Stimulated activated CD4-positive, alpha-beta T cell treated with anti-CD3 and anti-CD28 coated beads, TNF-alpha, amount 100 ng/mL, for 48 hours (primary cell): ENCODE measurements around the gene MIPOL1.
"Not testable (repeated sequence)": the region's sequence is repeated elsewhere in the genome, so short reads cannot be mapped to it uniquely, and the experiment has no call there.

Experiments used
- DNase-seq, 3 donors: peaks; one replicate each; pipeline ENCODE4 v3.0.0-alpha.2; 2020; ENCODE audit warnings: low read depth in 3 of 3

MIPOL1 gene

GRCh38 chr14:37187294-37187693 lies 10.4 kb upstream of the MIPOL1 start:
- DNase-seq: no peak

- DNase-seq: not testable (repeated sequence)
Observed at GRCh38 chr14:37187840-37188577, 9.7 kb upstream of the MIPOL1 start.

- not testable (repeated sequence) for DNase-seq
Observed at GRCh38 chr14:37189733-37190132, 8.0 kb upstream of the MIPOL1 start.

GRCh38 chr14:37194698-37195097 lies 3.0 kb upstream of the MIPOL1 start:
- no peak for DNase-seq

- no peak for DNase-seq
Observed at GRCh38 chr14:37195327-37195726, 2.4 kb upstream of the MIPOL1 start.

- no peak for DNase-seq
Observed at GRCh38 chr14:37196604-37197420, 925 bp upstream of the MIPOL1 start.

GRCh38 chr14:37198273-37198598 lies 499 bp downstream of the MIPOL1 start:
- no peak for DNase-seq

- DNase-seq: no peak
Observed at GRCh38 chr14:37198907-37199306, 1.2 kb downstream of the MIPOL1 start.

GRCh38 chr14:37201724-37202123 lies 4.0 kb downstream of the MIPOL1 start:
- no peak for DNase-seq

GRCh38 chr14:37202265-37202664 lies 4.5 kb downstream of the MIPOL1 start:
- no peak for DNase-seq

- no peak for DNase-seq
Observed at GRCh38 chr14:37202812-37203211, 5.1 kb downstream of the MIPOL1 start.

GRCh38 chr14:37203423-37203822 lies 5.7 kb downstream of the MIPOL1 start:
- no peak for DNase-seq

GRCh38 chr14:37205623-37206605 lies 8.2 kb downstream of the MIPOL1 start:
- DNase-seq: not testable (repeated sequence)

GRCh38 chr14:37209617-37210016 lies 11.9 kb downstream of the MIPOL1 start:
- DNase-seq: not testable (repeated sequence)

- no peak for DNase-seq
Observed at GRCh38 chr14:37210448-37210847, 12.7 kb downstream of the MIPOL1 start.

- DNase-seq: no peak
Observed at GRCh38 chr14:37213016-37213415, 15.3 kb downstream of the MIPOL1 start.

GRCh38 chr14:37215345-37215744 lies 17.6 kb downstream of the MIPOL1 start:
- no peak for DNase-seq

- DNase-seq: no peak
Observed at GRCh38 chr14:37221073-37221472, 23.3 kb downstream of the MIPOL1 start.

GRCh38 chr14:37223947-37224474 lies 26.3 kb downstream of the MIPOL1 start:
- DNase-seq: no peak

GRCh38 chr14:37225668-37226067 lies 27.9 kb downstream of the MIPOL1 start:
- not testable (repeated sequence) for DNase-seq

GRCh38 chr14:37230551-37231194 lies 32.9 kb downstream of the MIPOL1 start:
- DNase-seq: no peak
